ENCODE measurements around the gene TRABD2B. TPM values are rescaled to one million over a fixed set of nuclear protein-coding genes. Genes with fewer than 3 reads are reported as not detected.

Gene TRABD2B
- total and polyA plus RNA-seq, 11 donors, result 0.31 to 1.1 (median 0.80) TPM

DNA sequence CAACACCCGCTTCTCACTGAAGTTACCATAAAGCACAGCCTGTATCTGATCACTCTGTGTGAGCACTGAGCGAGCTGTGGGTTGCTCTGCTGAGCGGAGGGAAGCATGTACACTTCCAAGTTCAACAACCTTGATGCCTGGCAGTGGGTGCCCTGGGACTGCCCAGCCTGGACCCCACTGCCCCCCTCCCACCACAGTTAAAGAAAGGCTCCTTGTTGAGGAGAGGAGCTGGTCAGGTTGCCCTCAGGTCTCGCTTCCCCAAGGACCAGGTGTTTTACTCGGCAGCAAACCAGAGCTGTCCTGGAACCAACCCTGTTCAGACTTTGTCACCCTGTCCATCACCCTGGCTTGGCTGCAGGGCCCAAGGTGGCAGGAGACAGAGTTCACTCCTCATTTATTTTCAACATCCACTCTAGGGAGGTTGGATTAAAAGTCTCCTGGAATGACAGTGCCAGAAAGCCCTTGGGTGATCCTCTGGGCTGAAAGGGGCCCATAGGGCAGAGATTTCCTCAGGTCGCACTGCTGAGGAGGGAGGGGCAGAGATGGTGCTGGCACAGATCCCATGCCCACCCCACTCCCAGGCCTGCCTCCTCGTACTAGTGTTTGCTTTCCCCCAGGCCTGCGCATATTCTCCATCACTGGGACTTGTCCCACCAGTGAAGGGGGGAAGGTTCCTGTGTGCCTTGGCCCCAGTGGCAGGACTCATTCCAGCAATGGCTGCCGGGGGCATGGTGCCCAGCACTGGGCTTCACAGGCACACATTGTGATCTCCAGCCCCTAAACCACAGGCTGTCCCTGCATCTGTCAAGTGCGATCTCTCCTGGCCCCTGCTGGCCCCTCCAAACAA is 101.7 kb downstream of the TRABD2B start:
- no peak for ATAC-seq

GRCh38 chr1:47894410-47895278 is 102.5 kb downstream of the TRABD2B start:
- DNase-seq, result no peak
- 57 to 71% (median 67%) methylated on average over 10 to 11 of the region's 11 CpGs for WGBS, 4 donors
- ATAC-seq, result peak in 1 of 4 donors; percentile 40
- no peaks in the 10 kb centered on the region for H3K27me3 ChIP-seq
- no peak for TF ChIP-seq POLR2A (IDR thresholded peaks at IDR 0.05)
- TF ChIP-seq, protein P1, sequence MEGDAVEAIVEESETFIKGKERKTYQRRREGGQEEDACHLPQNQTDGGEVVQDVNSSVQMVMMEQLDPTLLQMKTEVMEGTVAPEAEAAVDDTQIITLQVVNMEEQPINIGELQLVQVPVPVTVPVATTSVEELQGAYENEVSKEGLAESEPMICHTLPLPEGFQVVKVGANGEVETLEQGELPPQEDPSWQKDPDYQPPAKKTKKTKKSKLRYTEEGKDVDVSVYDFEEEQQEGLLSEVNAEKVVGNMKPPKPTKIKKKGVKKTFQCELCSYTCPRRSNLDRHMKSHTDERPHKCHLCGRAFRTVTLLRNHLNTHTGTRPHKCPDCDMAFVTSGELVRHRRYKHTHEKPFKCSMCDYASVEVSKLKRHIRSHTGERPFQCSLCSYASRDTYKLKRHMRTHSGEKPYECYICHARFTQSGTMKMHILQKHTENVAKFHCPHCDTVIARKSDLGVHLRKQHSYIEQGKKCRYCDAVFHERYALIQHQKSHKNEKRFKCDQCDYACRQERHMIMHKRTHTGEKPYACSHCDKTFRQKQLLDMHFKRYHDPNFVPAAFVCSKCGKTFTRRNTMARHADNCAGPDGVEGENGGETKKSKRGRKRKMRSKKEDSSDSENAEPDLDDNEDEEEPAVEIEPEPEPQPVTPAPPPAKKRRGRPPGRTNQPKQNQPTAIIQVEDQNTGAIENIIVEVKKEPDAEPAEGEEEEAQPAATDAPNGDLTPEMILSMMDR (IDR thresholded peaks at IDR 0.05), result no peak
- H3K4me1 ChIP-seq, result no peaks in the 10 kb centered on the region
- no peaks in the 10 kb centered on the region for H3K36me3 ChIP-seq
- H3K4me3 ChIP-seq, result no peak overlapping the region
- H3K27ac ChIP-seq, result no peak overlapping the region
- no peaks in the 10 kb centered on the region for H3K9me3 ChIP-seq
- intact Hi-C loops (cut with DNase I), result no loop called here

More for the DNA sequence above, 101.7 kb downstream of the TRABD2B start:
- no peak for TF ChIP-seq POLR2A (IDR thresholded peaks at IDR 0.05)
- TF ChIP-seq, protein P1 (IDR thresholded peaks at IDR 0.05), result no peak
- H3K27me3 ChIP-seq, result no peaks in the 10 kb centered on the region
- WGBS, 4 donors, result 76 to 87% (median 83%) methylated on average over 9 to 10 of the region's 10 CpGs
- no peaks in the 10 kb centered on the region for H3K9me3 ChIP-seq
- H3K4me1 ChIP-seq, result no peaks in the 10 kb centered on the region
- H3K4me3 ChIP-seq, result no peak overlapping the region
- H3K36me3 ChIP-seq, result no peaks in the 10 kb centered on the region
- intact Hi-C loops (cut with DNase I), result no loop called here
- no peak for DNase-seq
- H3K27ac ChIP-seq, result no peak overlapping the region

GRCh38 chr1:47893412-47893811 is 103.8 kb downstream of the TRABD2B start:
- no peak for TF ChIP-seq POLR2A (IDR thresholded peaks at IDR 0.05)
- TF ChIP-seq, protein P1 (IDR thresholded peaks at IDR 0.05), result no peak

GRCh38 chr1:47890779-47891178 is 106.4 kb downstream of the TRABD2B start:
- DNase-seq, result no peak
- Histone ChIP-seq H3K9me3 (no peaks in the 10 kb centered on the region), H3K4me3 (no peak overlapping the region), H3K27me3 (no peaks in the 10 kb centered on the region), H3K36me3 (no peaks in the 10 kb centered on the region), H3K27ac (no peak overlapping the region), H3K4me1 (no peaks in the 10 kb centered on the region)
- WGBS, 4 donors, result 58 to 64% (median 60%) methylated on average over 5 of the region's 5 CpGs
- intact Hi-C loops (cut with DNase I), result no loop called here
- TF ChIP-seq, protein P1 (IDR thresholded peaks at IDR 0.05), result no peak
- no peak for TF ChIP-seq POLR2A (IDR thresholded peaks at IDR 0.05)
- ATAC-seq, result peak in 3 of 4 donors; percentile 67 to 76 (median 68)

More at GRCh38 chr1:47893412-47893811, 103.8 kb downstream of the TRABD2B start:
- intact Hi-C loops (cut with DNase I), result no loop called here
- DNase-seq (no peak), ATAC-seq (no peak)
- Histone ChIP-seq H3K36me3 (no peaks in the 10 kb centered on the region), H3K27ac (no peak overlapping the region), H3K4me1 (no peaks in the 10 kb centered on the region), H3K9me3 (no peaks in the 10 kb centered on the region), H3K27me3 (no peaks in the 10 kb centered on the region), H3K4me3 (no peak overlapping the region)
- 76 to 81% (median 78%) methylated on average over 4 of the region's 4 CpGs for WGBS, 4 donors
